Gastrocnemius medialis (tissue), 4 donors: ENCODE measurements around the gene SLC25A21. TPM values are rescaled to one million over a fixed set of nuclear protein-coding genes. Genes with fewer than 3 reads are reported as not detected.

Experiments
- ATAC-seq, 2 donors: fragments of 150-250 bp; one replicate each; pipeline ENCODE4 v1.9.1; 2016
- DNase-seq, 2 donors: peaks; one replicate each; pipeline ENCODE4 v3.0.0-alpha.2; 2019
- H3K27ac ChIP-seq, 4 donors: fragments of 200-600 bp; sonication (generic); 1 replicate in 1 of 4; 2 replicates in 3 of 4; pipeline ENCODE4 v1.5.1; 2016 to 2018; ENCODE audit warnings: mild to moderate bottlenecking in 2 of 4, moderate library complexity in 1 of 4
- H3K27me3 ChIP-seq, 3 donors: fragments of 200-600 bp; sonication (generic) in 2 of 3; 1 replicate in 1 of 3; 2 replicates in 2 of 3; pipeline versions ENCODE4 v1.5.1 to v1.6.0; 2016 to 2019; ENCODE audit warnings: mild to moderate bottlenecking in 1 of 3, moderate library complexity in 1 of 3
- H3K36me3 ChIP-seq, 2 donors: fragments of 200-600 bp; sonication (generic) in 1 of 2; one replicate each; pipeline ENCODE4 v1.5.1; 2017 to 2018
- H3K4me1 ChIP-seq, 2 donors: fragments of 200-600 bp; sonication (generic) in 1 of 2; one replicate each; pipeline ENCODE4 v1.5.1; 2016 to 2017; ENCODE audit warnings: mild to moderate bottlenecking in 2 of 2
- H3K4me3 ChIP-seq, 4 donors: fragments of 200-600 bp; sonication (generic) in 3 of 4; 1 replicate in 1 of 4; 2 replicates in 3 of 4; pipeline ENCODE4 v1.5.1; 2016 to 2019; ENCODE audit warnings: mild to moderate bottlenecking in 2 of 4
- H3K9me3 ChIP-seq, 3 donors: fragments of 200-600 bp; sonication (generic) in 2 of 3; 1 replicate in 1 of 3; 2 replicates in 2 of 3; pipeline ENCODE4 v1.5.1; 2016 to 2019
- CTCF ChIP-seq, 5 experiments: fragments of 450-650 bp in 3 of 5; fragments of 200-600 bp in 2 of 5; sonication (generic) in 2 of 5; IDR thresholded peaks in 4 of 5; conservative IDR thresholded peaks in 1 of 5; 1 replicate in 4 of 5; 2 replicates in 1 of 5; pipeline ENCODE4 v1.5.1; 2016 to 2019; ENCODE audit warnings: antibody characterized with exemption in 5 of 5, mild to moderate bottlenecking in 3 of 5, moderate library complexity in 3 of 5
- POLR2A ChIP-seq, 2 donors: fragments of 450-650 bp; IDR thresholded peaks; one replicate each; pipeline ENCODE4 v1.6.1; 2017; ENCODE audit warnings: antibody characterized with exemption in 2 of 2, mild to moderate bottlenecking in 2 of 2, moderate library complexity in 2 of 2
- in situ Hi-C, 4 donors: fragments of 200-750 bp; cut with MboI; loops; one replicate each; pipeline versions ENCODE4 v1.15.0 to v1.8.0; 2017; ENCODE audit warnings: low sequenced_read_pairs in 4 of 4
- intact Hi-C: fragments of 100-400 bp; cut with DNase I; formaldehyde crosslinking; loops from one replicate; pipeline ENCODE4 v1.15.1; 2023; ENCODE audit warnings: low total_unique reads
- total RNA-seq, 4 donors: library from RNA; depleted of rRNA; stranded (reverse); fragments of >200 nt; gene quantifications; one replicate each; pipeline versions ENCODE4 v1.1.0 to v1.2.3, GENCODE V29; 2016

SLC25A21 gene
- total RNA-seq, 4 donors from 2014 or later, result 1.9 TPM; not detected in 3

DNA sequence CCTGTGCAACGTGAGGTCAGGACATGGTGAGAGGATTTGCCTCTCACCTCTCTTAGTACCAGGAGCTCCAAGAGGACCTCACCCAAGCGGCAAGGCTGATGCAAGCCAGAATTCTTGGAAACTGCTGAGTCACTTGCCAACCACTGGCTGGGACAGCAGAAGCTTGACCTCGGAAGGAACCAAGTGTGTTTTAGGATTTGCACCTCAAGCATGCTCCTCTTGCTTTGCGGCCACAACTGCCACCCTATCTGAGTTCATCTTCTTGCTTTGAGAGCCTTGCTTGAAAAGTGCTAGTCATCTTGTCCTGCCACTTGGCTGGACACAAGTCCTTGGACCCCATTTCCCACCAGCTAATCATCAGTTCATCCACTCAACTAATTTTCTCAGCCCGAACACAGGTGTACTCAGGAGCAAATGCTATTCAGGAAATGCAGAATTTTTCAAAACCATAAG lies 195.8 kb downstream of the SLC25A21 start:
- ATAC-seq (no peak), DNase-seq (no peak)
- H3K9me3 ChIP-seq, result no peaks in the 10 kb centered on the region
- intact Hi-C loops (no loop called here), in situ Hi-C loops (no loop called here)
- no peaks in the 10 kb centered on the region for H3K36me3 ChIP-seq
- TF ChIP-seq POLR2A (IDR thresholded peaks at IDR 0.05), result no peak
- no peak for TF ChIP-seq CTCF (IDR thresholded peaks at IDR 0.05 in 4 of 5, conservative IDR thresholded peaks at IDR 0.05 in 1 of 5)
- H3K27ac ChIP-seq, result no peak overlapping the region
- no peaks in the 10 kb centered on the region for H3K27me3 ChIP-seq
- H3K4me3 ChIP-seq, result no peak overlapping the region
- no peaks in the 10 kb centered on the region for H3K4me1 ChIP-seq

DNA sequence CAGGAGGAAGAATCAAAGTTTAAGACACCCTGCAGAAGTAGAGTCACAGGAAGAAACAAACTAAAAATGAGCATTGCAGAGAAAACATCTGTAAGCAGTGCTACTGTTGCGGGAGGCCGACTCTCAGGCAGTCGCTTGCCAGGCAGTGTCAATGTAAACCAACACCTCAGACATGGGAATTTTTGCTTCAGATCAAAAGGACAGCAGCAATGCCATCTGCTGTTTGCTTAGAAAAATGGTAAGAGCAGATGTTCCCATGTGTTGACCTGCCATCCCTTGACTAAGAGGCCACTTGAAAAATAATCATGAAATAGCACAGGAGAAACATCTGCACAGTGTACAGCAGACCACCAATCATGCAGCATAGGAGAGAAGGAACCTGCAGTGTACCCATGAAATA lies 196.6 kb downstream of the SLC25A21 start:
- intact Hi-C loops, result no loop called here

DNA sequence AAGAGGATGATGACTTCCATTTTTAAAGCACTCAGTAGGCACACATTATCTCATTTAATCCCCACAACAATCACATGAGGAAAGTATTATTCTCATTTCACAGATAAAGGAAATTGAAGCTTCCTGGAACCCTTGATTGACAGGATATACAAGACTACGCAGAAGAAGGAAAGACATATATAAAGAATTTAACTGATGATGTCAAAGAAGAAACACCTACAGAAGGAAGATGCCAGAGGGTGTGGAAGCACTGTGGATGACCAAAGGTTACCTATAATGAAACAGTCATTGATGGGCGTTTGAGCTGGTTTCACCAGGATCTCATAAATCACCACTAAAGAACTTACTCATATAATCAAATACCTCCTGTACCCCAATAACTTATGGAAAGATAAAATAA lies 197.4 kb downstream of the SLC25A21 start:
- H3K4me3 ChIP-seq, result no peak overlapping the region
- H3K9me3 ChIP-seq, result no peaks in the 10 kb centered on the region
- intact Hi-C loops (no loop called here), in situ Hi-C loops (no loop called here)
- no peak overlapping the region for H3K27ac ChIP-seq
- DNase-seq (no peak), ATAC-seq (no peak)
- no peaks in the 10 kb centered on the region for H3K4me1 ChIP-seq
- H3K27me3 ChIP-seq, result no peaks in the 10 kb centered on the region
- H3K36me3 ChIP-seq, result no peaks in the 10 kb centered on the region
- TF ChIP-seq POLR2A (IDR thresholded peaks at IDR 0.05) (no peak), CTCF (IDR thresholded peaks at IDR 0.05 in 4 of 5, conservative IDR thresholded peaks at IDR 0.05 in 1 of 5) (no peak)

More for the DNA sequence above, 196.6 kb downstream of the SLC25A21 start:
- no peak for ATAC-seq
- Histone ChIP-seq H3K4me1 (no peaks in the 10 kb centered on the region), H3K36me3 (no peaks in the 10 kb centered on the region), H3K27me3 (no peaks in the 10 kb centered on the region), H3K4me3 (no peak overlapping the region), H3K9me3 (no peaks in the 10 kb centered on the region), H3K27ac (no peak overlapping the region)
- no peak for DNase-seq
- TF ChIP-seq POLR2A (IDR thresholded peaks at IDR 0.05) (no peak), CTCF (IDR thresholded peaks at IDR 0.05 in 4 of 5, conservative IDR thresholded peaks at IDR 0.05 in 1 of 5) (no peak)
- in situ Hi-C loops, result no loop called here

DNA sequence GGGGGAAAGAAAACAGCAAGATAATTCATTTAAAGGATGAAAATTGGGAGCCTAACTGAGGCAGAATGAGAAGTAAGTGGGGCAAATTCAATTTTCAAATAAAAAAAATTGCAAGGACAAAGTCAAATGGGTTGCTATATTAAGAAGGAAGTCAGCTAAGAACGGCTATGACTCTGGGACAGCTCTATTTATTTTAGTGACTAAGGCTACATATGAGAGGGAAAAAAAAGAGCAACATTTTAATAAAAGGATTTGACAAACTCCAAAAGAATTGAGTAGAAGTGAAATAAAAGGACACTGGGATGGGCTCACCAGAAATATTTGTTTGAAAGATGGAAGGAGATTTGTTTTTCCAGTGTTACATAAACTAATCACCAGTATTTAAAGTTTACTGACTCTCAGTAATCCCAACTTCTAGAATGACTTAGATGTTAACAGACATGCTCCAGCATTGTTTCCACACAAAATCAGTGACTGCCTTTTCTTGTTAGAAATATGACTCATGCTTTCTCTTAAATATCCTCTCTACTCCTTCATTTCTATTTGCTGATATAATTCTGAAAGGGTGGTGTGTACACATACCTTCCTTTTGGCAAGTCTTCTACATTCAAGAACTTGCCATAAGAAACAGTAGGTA lies 198.5 kb downstream of the SLC25A21 start:
- no peak overlapping the region for H3K27ac ChIP-seq
- ATAC-seq, result no peak

More for the DNA sequence above, 198.5 kb downstream of the SLC25A21 start:
- Histone ChIP-seq H3K4me1 (no peaks in the 10 kb centered on the region), H3K4me3 (no peak overlapping the region), H3K9me3 (no peaks in the 10 kb centered on the region), H3K27me3 (no peaks in the 10 kb centered on the region), H3K36me3 (no peaks in the 10 kb centered on the region)
- intact Hi-C loops, result no loop called here
- TF ChIP-seq POLR2A (IDR thresholded peaks at IDR 0.05) (no peak), CTCF (IDR thresholded peaks at IDR 0.05 in 4 of 5, conservative IDR thresholded peaks at IDR 0.05 in 1 of 5) (no peak)
- in situ Hi-C loops, result no loop called here
- DNase-seq, result no peak
